ENCODE data around the gene TVP23A. TPM values are rescaled to one million over a fixed set of nuclear protein-coding genes. Genes with fewer than 3 reads are reported as not detected.

The TVP23A gene
- total RNA-seq (2014; rRNA removed; shearing (Covaris generic); ENCODE audit: low replicate concordance): not detected in 2 replicates

GRCh38 chr16:10817963-10818941, at the start of gene TVP23A:
TVP23A (minus strand) TSS chr16:10818794; CDS start chr16:10818493, 301 bp downstream.
- no peaks in the 10 kb centered on the region for H3K4me1 ChIP-seq (ENCODE audit: low read length)
- DNase-seq: no peak
- H3K4me2 ChIP-seq (ENCODE audit: low read depth, low read length, poor library complexity, severe bottlenecking): no peak within 1 kb of the TSS
- H3K36me3 ChIP-seq (ENCODE audit: insufficient read depth, low read length): no peaks in the 10 kb centered on the region
- no peaks in the 10 kb centered on the region for H3K27me3 ChIP-seq (ENCODE audit: low read length)
- H3K27ac ChIP-seq (ENCODE audit: low read length): no peak within 1 kb of the TSS
- no peak within 1 kb of the TSS for H2AFZ ChIP-seq (ENCODE audit: low read length)
- H3K79me2 ChIP-seq (ENCODE audit: low read length): no peaks in the 10 kb centered on the region
- H3K4me3 ChIP-seq (ENCODE audit: low read length): no peak within 1 kb of the TSS
- H3K9me3 ChIP-seq (ENCODE audit: low read length): no peaks in the 10 kb centered on the region
- no peak within 1 kb of the TSS for H3K9ac ChIP-seq (ENCODE audit: low read length)
- no peaks in the 10 kb centered on the region for H4K20me1 ChIP-seq (ENCODE audit: insufficient read depth, low read depth, low read length)
- no peaks in the 10 kb centered on the region for H3K9me2 ChIP-seq (replicated peaks; ENCODE audit: insufficient read depth, low read length)

DNA sequence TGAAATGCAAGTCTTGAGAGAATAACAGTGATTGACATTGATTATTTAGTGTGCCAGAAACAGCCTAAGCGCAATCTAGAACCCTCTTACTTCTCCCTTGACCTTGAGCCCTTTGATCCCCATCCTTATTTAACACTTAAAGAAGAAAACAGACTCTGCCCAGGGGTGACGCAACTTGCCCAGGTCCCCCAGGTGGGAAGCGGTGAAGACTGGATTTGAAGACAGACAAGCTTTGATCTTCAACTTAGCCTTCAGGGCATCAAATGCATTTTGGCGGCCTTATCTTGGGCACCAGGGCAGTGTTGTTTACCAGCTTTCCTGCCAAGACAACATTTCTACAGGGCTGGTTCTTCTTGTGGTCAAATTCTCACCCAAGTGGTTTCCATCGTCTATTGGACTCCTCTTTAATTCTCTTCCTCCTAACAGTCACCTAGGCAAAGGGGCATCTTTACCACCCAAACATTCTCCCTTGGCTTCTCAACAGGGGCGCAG, 49.6 kb upstream of the TVP23A start:
- no peaks in the 10 kb centered on the region for H3K9me2 ChIP-seq (replicated peaks; ENCODE audit: insufficient read depth, low read length)
- H3K4me1 ChIP-seq (ENCODE audit: low read length): peaks cover 75% of the 10 kb centered on the region
- H3K36me3 ChIP-seq (ENCODE audit: insufficient read depth, low read length): no peaks in the 10 kb centered on the region
- H3K27me3 ChIP-seq (ENCODE audit: low read length): no peaks in the 10 kb centered on the region
- no peak for DNase-seq
- peak overlapping the region; percentile 70 for H3K4me2 ChIP-seq (ENCODE audit: low read depth, low read length, poor library complexity, severe bottlenecking)
- no peaks in the 10 kb centered on the region for H4K20me1 ChIP-seq (ENCODE audit: insufficient read depth, low read depth, low read length)
- peak overlapping the region; percentile 57; the same call in 1 of the 2 replicates for H3K4me3 ChIP-seq (ENCODE audit: low read length)
- peak overlapping the region; percentile 78 for H3K27ac ChIP-seq (ENCODE audit: low read length)
- no peaks in the 10 kb centered on the region for H3K79me2 ChIP-seq (ENCODE audit: low read length)
- H2AFZ ChIP-seq (ENCODE audit: low read length): no peak overlapping the region
- peak overlapping the region; percentile 59 for H3K9ac ChIP-seq (ENCODE audit: low read length)
- H3K9me3 ChIP-seq (ENCODE audit: low read length): no peaks in the 10 kb centered on the region

DNA sequence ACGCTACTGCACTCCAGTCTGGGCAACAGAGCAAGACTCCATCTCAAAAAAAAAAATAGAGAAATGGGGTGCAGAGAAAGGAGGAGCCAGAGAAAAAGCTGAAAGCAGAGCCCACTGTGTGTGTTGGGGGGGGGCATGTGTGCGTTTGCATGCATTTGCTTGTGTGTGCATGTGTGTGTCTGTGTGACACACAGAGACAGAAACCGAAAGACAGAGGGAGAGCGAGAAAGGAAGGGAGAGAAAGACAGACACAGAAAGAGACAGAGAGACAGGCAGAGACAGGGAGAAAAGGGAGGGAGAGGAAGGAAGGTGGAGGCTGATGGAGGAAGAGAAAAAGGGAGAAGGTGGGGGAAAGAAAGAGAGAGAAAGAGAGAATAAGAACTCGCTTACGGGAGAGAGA, 48.6 kb upstream of the TVP23A start:
- no peak overlapping the region for H2AFZ ChIP-seq (ENCODE audit: low read length)

DNA sequence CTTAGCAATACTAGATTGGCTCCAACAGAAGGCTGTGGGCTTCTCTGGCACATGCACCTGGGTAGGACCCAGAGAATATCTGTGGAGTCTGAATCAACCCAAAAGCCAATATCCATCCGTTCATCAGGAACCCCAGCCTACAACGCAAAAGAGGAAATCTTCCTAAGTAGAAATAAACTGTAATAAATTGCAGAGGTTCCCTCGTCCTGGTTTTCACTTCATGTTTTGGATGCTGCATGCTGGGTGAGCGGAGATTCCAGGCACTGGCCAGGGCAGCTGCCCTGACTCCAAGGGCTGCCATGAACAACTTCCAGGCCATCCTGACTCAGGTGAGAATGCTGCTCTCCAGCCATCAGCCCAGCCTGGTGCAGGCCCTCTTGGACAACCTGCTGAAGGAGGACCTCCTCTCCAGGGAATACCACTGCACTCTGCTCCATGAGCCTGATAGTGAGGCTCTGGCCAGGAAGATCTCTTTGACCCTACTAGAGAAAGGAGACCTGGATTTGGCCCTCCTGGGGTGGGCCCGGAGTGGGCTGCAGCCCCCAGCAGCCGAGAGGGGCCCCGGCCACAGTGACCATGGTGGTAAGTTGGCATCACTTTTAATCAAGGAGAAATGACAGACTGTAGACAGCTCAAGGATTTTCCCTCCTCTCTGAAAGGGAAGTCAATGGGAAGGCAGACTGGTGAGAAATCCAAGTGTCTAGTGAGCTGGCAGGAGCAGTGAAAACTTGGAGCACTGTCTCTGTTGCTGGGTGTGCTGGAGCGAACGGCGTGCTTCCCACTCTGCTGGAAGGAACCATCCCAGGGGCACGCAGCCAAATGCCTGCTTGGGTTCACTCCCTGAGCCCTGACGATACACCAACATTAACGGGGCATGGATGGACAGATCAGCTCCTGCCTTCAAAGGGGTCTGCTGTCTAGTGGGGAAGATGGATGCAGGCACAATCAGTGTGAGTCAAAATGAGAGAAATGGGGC, 47.7 kb upstream of the TVP23A start:
- Histone ChIP-seq H3K9me2 (replicated peaks; ENCODE audit: insufficient read depth, low read length) (no peaks in the 10 kb centered on the region), H3K36me3 (ENCODE audit: insufficient read depth, low read length) (no peaks in the 10 kb centered on the region), H3K9ac (ENCODE audit: low read length) (no peak overlapping the region), H3K9me3 (ENCODE audit: low read length) (no peaks in the 10 kb centered on the region), H3K4me1 (ENCODE audit: low read length) (peaks cover 66% of the 10 kb centered on the region), H3K4me2 (ENCODE audit: low read depth, low read length, poor library complexity, severe bottlenecking) (no peak overlapping the region), H3K27ac (ENCODE audit: low read length) (no peak overlapping the region), H3K79me2 (ENCODE audit: low read length) (no peaks in the 10 kb centered on the region), H2AFZ (ENCODE audit: low read length) (no peak overlapping the region), H3K4me3 (ENCODE audit: low read length) (no peak overlapping the region), H4K20me1 (ENCODE audit: insufficient read depth, low read depth, low read length) (no peaks in the 10 kb centered on the region), H3K27me3 (ENCODE audit: low read length) (no peaks in the 10 kb centered on the region)
- peak; percentile 27 for DNase-seq

More for the DNA sequence above, 48.6 kb upstream of the TVP23A start:
- no peaks in the 10 kb centered on the region for H3K9me2 ChIP-seq (replicated peaks; ENCODE audit: insufficient read depth, low read length)
- peak overlapping the region; percentile 51 for H3K9ac ChIP-seq (ENCODE audit: low read length)
- no peaks in the 10 kb centered on the region for H3K36me3 ChIP-seq (ENCODE audit: insufficient read depth, low read length)
- DNase-seq: peak; percentile 69
- no peaks in the 10 kb centered on the region for H3K79me2 ChIP-seq (ENCODE audit: low read length)
- no peaks in the 10 kb centered on the region for H3K9me3 ChIP-seq (ENCODE audit: low read length)
- H3K4me3 ChIP-seq (ENCODE audit: low read length): peak overlapping the region; percentile 45; the same call in 1 of the 2 replicates
- peaks cover 75% of the 10 kb centered on the region for H3K4me1 ChIP-seq (ENCODE audit: low read length)
- H3K27me3 ChIP-seq (ENCODE audit: low read length): no peaks in the 10 kb centered on the region
- H3K27ac ChIP-seq (ENCODE audit: low read length): no peak overlapping the region
- peak overlapping the region; percentile 70 for H3K4me2 ChIP-seq (ENCODE audit: low read depth, low read length, poor library complexity, severe bottlenecking)
- no peaks in the 10 kb centered on the region for H4K20me1 ChIP-seq (ENCODE audit: insufficient read depth, low read depth, low read length)

- H2AFZ ChIP-seq (ENCODE audit: low read length): no peak overlapping the region
- no peaks in the 10 kb centered on the region for H3K36me3 ChIP-seq (ENCODE audit: insufficient read depth, low read length)
- no peak overlapping the region for H3K4me3 ChIP-seq (ENCODE audit: low read length)
- peaks cover 28% of the 10 kb centered on the region for H3K4me1 ChIP-seq (ENCODE audit: low read length)
- no peak overlapping the region for H3K9ac ChIP-seq (ENCODE audit: low read length)
- H3K27me3 ChIP-seq (ENCODE audit: low read length): no peaks in the 10 kb centered on the region
- H3K27ac ChIP-seq (ENCODE audit: low read length): no peak overlapping the region
- H3K9me3 ChIP-seq (ENCODE audit: low read length): no peaks in the 10 kb centered on the region
- no peaks in the 10 kb centered on the region for H3K79me2 ChIP-seq (ENCODE audit: low read length)
- H3K4me2 ChIP-seq (ENCODE audit: low read depth, low read length, poor library complexity, severe bottlenecking): no peak overlapping the region
- no peaks in the 10 kb centered on the region for H3K9me2 ChIP-seq (replicated peaks; ENCODE audit: insufficient read depth, low read length)
- DNase-seq: peak; percentile 38
- no peaks in the 10 kb centered on the region for H4K20me1 ChIP-seq (ENCODE audit: insufficient read depth, low read depth, low read length)
These were observed 43.8 kb upstream of the TVP23A start for GRCh38 chr16:10862438-10862837.

- Histone ChIP-seq H3K27ac (ENCODE audit: low read length) (no peak overlapping the region), H3K27me3 (ENCODE audit: low read length) (no peaks in the 10 kb centered on the region), H3K4me2 (ENCODE audit: low read depth, low read length, poor library complexity, severe bottlenecking) (no peak overlapping the region), H3K4me3 (ENCODE audit: low read length) (no peak overlapping the region), H3K4me1 (ENCODE audit: low read length) (peaks cover under 1% of the 10 kb centered on the region; the same call in 1 of the 2 replicates), H3K36me3 (ENCODE audit: insufficient read depth, low read length) (no peaks in the 10 kb centered on the region), H3K9me2 (replicated peaks; ENCODE audit: insufficient read depth, low read length) (no peaks in the 10 kb centered on the region), H3K9ac (ENCODE audit: low read length) (no peak overlapping the region), H2AFZ (ENCODE audit: low read length) (no peak overlapping the region), H3K79me2 (ENCODE audit: low read length) (no peaks in the 10 kb centered on the region), H4K20me1 (ENCODE audit: insufficient read depth, low read depth, low read length) (no peaks in the 10 kb centered on the region), H3K9me3 (ENCODE audit: low read length) (no peaks in the 10 kb centered on the region)
- DNase-seq: no peak
These were observed 41.1 kb upstream of the TVP23A start for GRCh38 chr16:10859658-10860057.

DNA sequence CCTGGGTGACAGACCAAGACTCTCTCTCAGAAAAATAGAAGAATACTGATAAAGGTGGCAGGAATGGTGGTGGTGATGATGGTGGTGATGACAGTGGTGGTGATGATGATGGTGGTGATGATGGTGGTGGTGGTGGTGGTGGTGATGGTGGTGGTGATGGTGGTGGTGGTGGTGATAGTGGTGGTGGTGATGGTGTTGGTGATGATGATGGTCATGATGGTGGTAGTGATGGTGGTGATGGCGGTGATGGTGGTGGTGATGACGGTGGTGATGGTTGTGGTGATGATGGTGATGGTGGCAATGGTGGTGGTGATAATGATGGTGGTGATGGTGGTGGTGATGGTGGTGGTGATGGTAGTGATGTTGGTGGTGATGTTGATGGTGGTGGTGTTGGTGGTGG, 40.4 kb upstream of the TVP23A start:
- no peaks in the 10 kb centered on the region for H3K27me3 ChIP-seq (ENCODE audit: low read length)
- H3K9me3 ChIP-seq (ENCODE audit: low read length): no peaks in the 10 kb centered on the region
- H3K79me2 ChIP-seq (ENCODE audit: low read length): no peaks in the 10 kb centered on the region
- no peak for DNase-seq
- no peaks in the 10 kb centered on the region for H3K36me3 ChIP-seq (ENCODE audit: insufficient read depth, low read length)
- no peak overlapping the region for H2AFZ ChIP-seq (ENCODE audit: low read length)
- H4K20me1 ChIP-seq (ENCODE audit: insufficient read depth, low read depth, low read length): no peaks in the 10 kb centered on the region
- no peaks in the 10 kb centered on the region for H3K4me1 ChIP-seq (ENCODE audit: low read length)
- H3K9ac ChIP-seq (ENCODE audit: low read length): no peak overlapping the region
- H3K4me2 ChIP-seq (ENCODE audit: low read depth, low read length, poor library complexity, severe bottlenecking): no peak overlapping the region
- H3K9me2 ChIP-seq (replicated peaks; ENCODE audit: insufficient read depth, low read length): no peaks in the 10 kb centered on the region
- no peak overlapping the region for H3K4me3 ChIP-seq (ENCODE audit: low read length)
- H3K27ac ChIP-seq (ENCODE audit: low read length): no peak overlapping the region
